H1 (cell line): ENCODE data around the gene RUVBL1. TPM values are rescaled to one million over a fixed set of nuclear protein-coding genes. Genes with fewer than 3 reads are reported as not detected.

Source experiments
- ATF3 ChIP-seq: IDR thresholded peaks from 2 replicates; pipeline ENCODE4 v1.6.1; 2011; ENCODE audit warnings: low read depth, mild to moderate bottlenecking, low read length; ENCODE audit not compliant: insufficient read depth
- CEBPB ChIP-seq: IDR thresholded peaks from 2 replicates; pipeline ENCODE4 v1.6.1; 2012; ENCODE audit warnings: low read depth, low read length
- CHD1 ChIP-seq: IDR thresholded peaks from 2 replicates; pipeline ENCODE4 v1.6.1; 2012; ENCODE audit warnings: low read depth, low read length, improper control_type of control experiment
- CHD2 ChIP-seq: IDR thresholded peaks from 2 replicates; pipeline ENCODE4 v1.6.1; 2012; ENCODE audit warnings: low read length, improper control_type of control experiment
- CHD7 ChIP-seq: fragments of 300-600 bp; sonication (generic); IDR thresholded peaks from 2 replicates; pipeline ENCODE4 v1.7.1; 2012; ENCODE audit warnings: low read length, moderate library complexity, mild to moderate bottlenecking, inconsistent platforms; ENCODE audit not compliant: insufficient replicate concordance
- GABPA ChIP-seq: IDR thresholded peaks from 2 replicates; pipeline ENCODE4 v1.6.1; 2011; ENCODE audit warnings: mild to moderate bottlenecking, low read length, moderate library complexity, borderline replicate concordance; ENCODE audit not compliant: insufficient read depth
- SIRT6 ChIP-seq: IDR thresholded peaks from one replicate; pipeline ENCODE4 v1.7.1; 2012; ENCODE audit warnings: low read length, inconsistent platforms
- SIX5 ChIP-seq: IDR thresholded peaks from 2 replicates; pipeline ENCODE4 v1.6.1; 2011; ENCODE audit warnings: mild to moderate bottlenecking, low read depth, low read length
- SP4 ChIP-seq: IDR thresholded peaks from 2 replicates; pipeline ENCODE4 v1.6.1; 2012; ENCODE audit warnings: low read length, inconsistent platforms
- SUZ12 ChIP-seq: fragments of 200-600 bp; sonication (generic); IDR thresholded peaks from 2 replicates; pipeline ENCODE4 v1.6.1; 2012; ENCODE audit warnings: mild to moderate bottlenecking, inconsistent platforms, low read length, moderate library complexity, mixed read lengths
- TBP ChIP-seq: IDR thresholded peaks from 2 replicates; pipeline ENCODE4 v1.6.1; 2011; ENCODE audit warnings: low read depth, low read length, improper control_type of control experiment
- TEAD4 ChIP-seq: IDR thresholded peaks from 2 replicates; pipeline ENCODE4 v1.6.1; 2012; ENCODE audit warnings: low read depth, low read length, inconsistent platforms, mixed read lengths
- YY1 ChIP-seq: IDR thresholded peaks from 2 replicates; pipeline ENCODE4 v1.6.1; 2011; ENCODE audit warnings: low read depth, mild to moderate bottlenecking, low read length
- polyA plus RNA-seq, 7 experiments: library from polyadenylated mRNA; depleted of rRNA in 3 of 7; stranded (reverse) in 5 of 7; unstranded in 2 of 7; fragments of >200 nt in 5 of 7; fragments of 200-250 nt in 2 of 7; gene quantifications; 1 replicate in 5 of 7; 2 replicates in 1 of 7; 4 replicates in 1 of 7; pipeline versions ENCODE4 v1.2.1 to v1.2.3, GENCODE V29; 2011 to 2013; ENCODE audit warnings: missing spikeins in 2 of 7, mixed read lengths in 2 of 7
- total RNA-seq: library from RNA; stranded (reverse); fragmentation: NEBNext Ultra II Directional; extraction: Animal tissue kit (Norgen Biotek cat#: 25700); gene quantifications from 2 replicates; pipeline ENCODE4 v1.2.1, GENCODE V29; 2021

Gene RUVBL1
- total and polyA plus RNA-seq, 2 of the 8 experiments (the other 6 are each of a cell fraction or from before 2014, with no cell fraction given): 112 to 135 TPM

GRCh38 chr3:128095222-128095703 lies 28.3 kb downstream of the RUVBL1 start (continued):
- no peak for TF ChIP-seq CHD7
- no peak for TF ChIP-seq SP4
- no peak for TF ChIP-seq CEBPB
- no peak for TF ChIP-seq ATF3
- no peak for TF ChIP-seq CHD1
- no peak for TF ChIP-seq SIRT6
- 0 out of 2 replicates have a peak, but pooled peaks have one; percentile 4 for TF ChIP-seq YY1
- no peak for TF ChIP-seq SUZ12
- no peak for TF ChIP-seq GABPA
- TF ChIP-seq TEAD4: peak; percentile 95
- TF ChIP-seq SIX5: no peak
- TF ChIP-seq CHD2: no peak
- no peak for TF ChIP-seq TBP
